ENCODE data around the gene RNASEH2C. TPM values are rescaled to one million over a fixed set of nuclear protein-coding genes. Genes with fewer than 3 reads are reported as not detected.
"Not testable (repeated sequence)": the region's sequence is repeated elsewhere in the genome, so short reads cannot be mapped to it uniquely, and the experiment has no call there.

The RNASEH2C gene
- total and polyA plus RNA-seq, 8 donors: 16.1 to 49.3 (median 23.2) TPM

- Histone ChIP-seq H3K36me3 (peaks cover 3 to 11% (median 7%) of the 10 kb centered on the region in 3 donors), H3K4me3 (no peak overlapping the region), H3K27ac (no peak overlapping the region), H3K27me3 (no peaks in the 10 kb centered on the region), H3K4me1 (peaks cover 0 to 9% (median 4%) of the 10 kb centered on the region in 3 donors), H3K9me3 (no peaks in the 10 kb centered on the region)
- no peak for ATAC-seq
- no peak for FAIRE-seq
- no peak for DNase-seq
- 55 to 60% methylated on average over 8 of the region's 8 CpGs for WGBS, 2 donors
- intact Hi-C loops (cut with DNase I): loop anchor here in 2 of 3 donors (5.0 to 10.0 kb wide), 4 partner anchors 108 to 275 kb away; partner anchors contain the start of gene FIBP (in 1 of the 2)
- TF ChIP-seq, protein P1, sequence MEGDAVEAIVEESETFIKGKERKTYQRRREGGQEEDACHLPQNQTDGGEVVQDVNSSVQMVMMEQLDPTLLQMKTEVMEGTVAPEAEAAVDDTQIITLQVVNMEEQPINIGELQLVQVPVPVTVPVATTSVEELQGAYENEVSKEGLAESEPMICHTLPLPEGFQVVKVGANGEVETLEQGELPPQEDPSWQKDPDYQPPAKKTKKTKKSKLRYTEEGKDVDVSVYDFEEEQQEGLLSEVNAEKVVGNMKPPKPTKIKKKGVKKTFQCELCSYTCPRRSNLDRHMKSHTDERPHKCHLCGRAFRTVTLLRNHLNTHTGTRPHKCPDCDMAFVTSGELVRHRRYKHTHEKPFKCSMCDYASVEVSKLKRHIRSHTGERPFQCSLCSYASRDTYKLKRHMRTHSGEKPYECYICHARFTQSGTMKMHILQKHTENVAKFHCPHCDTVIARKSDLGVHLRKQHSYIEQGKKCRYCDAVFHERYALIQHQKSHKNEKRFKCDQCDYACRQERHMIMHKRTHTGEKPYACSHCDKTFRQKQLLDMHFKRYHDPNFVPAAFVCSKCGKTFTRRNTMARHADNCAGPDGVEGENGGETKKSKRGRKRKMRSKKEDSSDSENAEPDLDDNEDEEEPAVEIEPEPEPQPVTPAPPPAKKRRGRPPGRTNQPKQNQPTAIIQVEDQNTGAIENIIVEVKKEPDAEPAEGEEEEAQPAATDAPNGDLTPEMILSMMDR (IDR thresholded peaks at IDR 0.05): no peak
Measured at GRCh38 chr11:65709661-65710060, 10.9 kb downstream of the RNASEH2C start.

DNA sequence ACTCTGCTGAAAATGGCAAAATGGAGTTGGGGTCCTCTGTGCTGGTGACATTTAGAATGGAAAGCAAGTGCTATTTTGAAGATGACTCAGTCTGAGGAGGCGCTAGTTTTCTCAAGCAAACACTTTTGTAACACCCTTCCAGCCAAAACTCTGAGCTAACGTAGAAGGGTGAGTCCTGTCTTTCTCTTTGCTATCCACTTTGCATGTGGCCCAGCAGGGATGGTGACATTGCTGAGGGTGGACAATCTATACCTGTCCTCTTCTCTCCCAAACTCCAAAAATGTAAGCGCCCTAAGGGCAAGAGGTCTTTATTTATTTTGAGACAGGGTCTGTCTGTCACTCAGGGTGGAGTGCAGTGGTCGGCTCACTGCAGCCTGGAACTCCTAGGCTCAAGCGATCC lies 12.1 kb downstream of the RNASEH2C start:
- no peak for DNase-seq
- intact Hi-C loops (cut with DNase I): loop anchor here in 2 of 3 donors (5.0 to 10.0 kb wide), 3 partner anchors 109 to 276 kb away; no protein-coding TSS in a partner anchor
- TF ChIP-seq, protein P1 (IDR thresholded peaks at IDR 0.05): no peak
- 74 to 85% methylated on average over 5 of the region's 5 CpGs for WGBS, 2 donors
- Histone ChIP-seq H3K27me3 (no peaks in the 10 kb centered on the region), H3K9me3 (no peaks in the 10 kb centered on the region), H3K4me1 (peaks cover 0 to 9% (median 4%) of the 10 kb centered on the region in 3 donors), H3K36me3 (no peaks in the 10 kb centered on the region), H3K4me3 (no peak overlapping the region), H3K27ac (no peak overlapping the region)
- no peak for FAIRE-seq
- ATAC-seq: no peak

GRCh38 chr11:65707002-65707401 lies 13.6 kb downstream of the RNASEH2C start:
- not testable (repeated sequence) for H3K27ac ChIP-seq, H3K27me3 ChIP-seq, ATAC-seq, FAIRE-seq, H3K4me1 ChIP-seq, H3K36me3 ChIP-seq, H3K4me3 ChIP-seq, DNase-seq, H3K9me3 ChIP-seq
- intact Hi-C loops (cut with DNase I): loop anchor here in 2 of 3 donors (5.0 to 10.0 kb wide), 3 partner anchors 110 to 278 kb away; no protein-coding TSS in a partner anchor
- 85 to 89% methylated on average over 10 of the region's 12 CpGs for WGBS, 2 donors

DNA sequence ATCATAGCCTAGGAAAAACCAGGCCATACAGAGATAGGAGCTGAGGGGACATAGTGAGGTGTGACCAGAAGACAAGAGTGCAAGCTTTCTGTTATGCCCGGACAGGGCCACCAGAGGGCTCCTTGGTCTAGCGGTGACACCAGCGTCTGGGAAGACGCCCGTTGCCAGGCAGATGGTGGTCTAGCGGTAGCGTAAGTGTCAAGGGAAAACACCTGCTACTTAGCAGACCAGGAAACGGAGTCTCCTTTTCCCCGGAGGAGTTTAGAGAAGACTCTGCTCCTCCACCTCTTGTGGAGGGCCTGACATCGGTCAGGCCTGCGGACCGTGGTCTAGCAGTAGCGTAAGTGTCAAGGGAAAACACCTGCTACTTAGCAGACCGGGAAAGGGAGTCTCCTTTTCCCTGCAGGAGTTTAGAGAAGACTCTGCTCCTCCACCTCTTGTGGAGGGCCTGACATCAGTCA lies 14.3 kb downstream of the RNASEH2C start:
- not testable (repeated sequence) for H3K9me3 ChIP-seq, FAIRE-seq, H3K36me3 ChIP-seq, H3K27me3 ChIP-seq, H3K4me1 ChIP-seq
- intact Hi-C loops (cut with DNase I): loop anchor here in 2 of 3 donors (5.0 to 10.0 kb wide), 3 partner anchors 111 to 278 kb away; no protein-coding TSS in a partner anchor
- TF ChIP-seq, protein P1 (IDR thresholded peaks at IDR 0.05): peak; percentile 55 to 65 (median 60)
- 6 to 9% methylated on average over 14 of the region's 14 CpGs for WGBS, 2 donors
- ATAC-seq (peak; percentile 38 to 69 (median 50)), DNase-seq (peak; percentile 56 to 92 (median 82))
- H3K4me3 ChIP-seq: peak overlapping the region in 2 of 4 donors; percentile 14 to 33
- peak overlapping the region in 1 of 4 donors; percentile 47 for H3K27ac ChIP-seq

DNA sequence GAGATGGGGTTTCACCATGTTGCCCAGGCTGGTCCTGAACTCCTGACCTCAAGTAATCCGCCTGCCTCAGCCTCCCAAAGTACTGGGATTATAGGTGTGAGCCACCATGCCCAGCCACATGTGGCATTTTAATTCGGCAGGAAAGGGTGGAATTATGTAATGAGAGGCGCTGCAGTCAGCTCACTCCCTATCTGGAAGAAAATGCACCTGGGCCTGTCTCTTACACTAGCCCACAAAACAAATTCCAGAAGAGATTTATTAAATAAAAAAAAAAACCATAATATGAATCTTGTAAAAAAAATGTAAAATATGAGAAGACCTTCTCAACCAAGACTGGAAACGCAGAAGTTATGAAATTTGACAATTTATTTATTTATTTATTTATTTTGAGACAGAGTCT lies 16.8 kb downstream of the RNASEH2C start:
- Histone ChIP-seq H3K4me1 (no peaks in the 10 kb centered on the region), H3K36me3 (no peaks in the 10 kb centered on the region), H3K27ac (no peak overlapping the region), H3K4me3 (no peak overlapping the region), H3K9me3 (no peaks in the 10 kb centered on the region), H3K27me3 (no peaks in the 10 kb centered on the region)
- TF ChIP-seq, protein P1 (IDR thresholded peaks at IDR 0.05): no peak
- DNase-seq: no peak
- ATAC-seq: no peak
- intact Hi-C loops (cut with DNase I): loop anchor here in 1 of 3 donors (10.0 kb wide), 1 partner anchor 281 kb away; no protein-coding TSS in a partner anchor
- no peak for FAIRE-seq
- WGBS, 2 donors: 50 to 62% methylated on average over 4 of the region's 4 CpGs
